RPMI7951 (cell line): Measurements from ENCODE around the gene BRD2. TPM values are rescaled to one million over a fixed set of nuclear protein-coding genes. Genes with fewer than 3 reads are reported as not detected.

Experiments
- DNase-seq: peaks from one replicate; pipeline ENCODE4 v3.0.0-alpha.2; 2012; ENCODE audit warnings: low read depth
- total RNA-seq: library from RNA; depleted of rRNA; stranded (reverse); fragments of >200 nt; shearing (Covaris generic); gene quantifications from 2 replicates; pipeline ENCODE4 v1.2.3, GENCODE V29; 2014; rRNA removed

The BRD2 gene
- total RNA-seq, 1 experiment from 2014 or later: 77.5 TPM

GRCh38 chr6:33029328-33030184 is 61.2 kb downstream of the BRD2 start:
- DNase-seq: peak; percentile 18

GRCh38 chr6:33030245-33030644 is 61.9 kb downstream of the BRD2 start:
- DNase-seq: no peak

Other genes starting within 250 kb of the BRD2 start
- not detected in 2 replicates for gene HLA-DQA2, start 227.2 kb upstream of the BRD2 start, total RNA-seq
- not detected in 2 replicates for gene HLA-DQB2, start 205.1 kb upstream of the BRD2 start, total RNA-seq
- 0.10 TPM in 1 of 2 replicates, not detected in the other for gene HLA-DOB, start 151.6 kb upstream of the BRD2 start, total RNA-seq
- 15.1 and 18.3 TPM in 2 replicates for gene TAP2, start 129.9 kb upstream of the BRD2 start, total RNA-seq
- 141 and 189 TPM in 2 replicates for gene PSMB8, start 124.5 kb upstream of the BRD2 start, total RNA-seq
- gene TAP1, start 114.9 kb upstream of the BRD2 start, total RNA-seq: 84.7 and 93.7 TPM in 2 replicates
- gene PSMB9, start 114.4 kb upstream of the BRD2 start, total RNA-seq: 174 and 201 TPM in 2 replicates
- gene HLA-DMB, start 27.6 kb upstream of the BRD2 start, total RNA-seq: 2.5 and 3.1 TPM in 2 replicates
- gene HLA-DMA, start 15.5 kb upstream of the BRD2 start, total RNA-seq: 10.1 and 10.9 TPM in 2 replicates
- under 0.01 TPM in 1 of 2 replicates, not detected in the other for gene HLA-DOA, start 41.0 kb downstream of the BRD2 start, total RNA-seq
- gene HLA-DPA1, start 105.1 kb downstream of the BRD2 start, total RNA-seq: 4.4 and 10.0 TPM in 2 replicates
- gene HLA-DPB1, start 107.4 kb downstream of the BRD2 start, total RNA-seq: 29.6 and 35.4 TPM in 2 replicates
- 0.12 TPM in 1 of 2 replicates, not detected in the other for gene COL11A2, start 223.9 kb downstream of the BRD2 start, total RNA-seq
- 14.4 and 15.4 TPM in 2 replicates for gene RXRB, start 232.1 kb downstream of the BRD2 start, total RNA-seq
- 58.0 and 77.2 TPM in 2 replicates for gene SLC39A7, start 232.3 kb downstream of the BRD2 start, total RNA-seq
- gene HSD17B8, start 236.1 kb downstream of the BRD2 start, total RNA-seq: 3.2 and 3.4 TPM in 2 replicates
- 26.6 and 30.0 TPM in 2 replicates for gene RING1, start 239.9 kb downstream of the BRD2 start, total RNA-seq